ENCODE measurements around the gene DUS2. TPM values are rescaled to one million over a fixed set of nuclear protein-coding genes. Genes with fewer than 3 reads are reported as not detected.

DUS2 gene
- total RNA-seq, 4 donors from 2014 or later = 4.5 to 9.6 (median 7.1) TPM

DNA sequence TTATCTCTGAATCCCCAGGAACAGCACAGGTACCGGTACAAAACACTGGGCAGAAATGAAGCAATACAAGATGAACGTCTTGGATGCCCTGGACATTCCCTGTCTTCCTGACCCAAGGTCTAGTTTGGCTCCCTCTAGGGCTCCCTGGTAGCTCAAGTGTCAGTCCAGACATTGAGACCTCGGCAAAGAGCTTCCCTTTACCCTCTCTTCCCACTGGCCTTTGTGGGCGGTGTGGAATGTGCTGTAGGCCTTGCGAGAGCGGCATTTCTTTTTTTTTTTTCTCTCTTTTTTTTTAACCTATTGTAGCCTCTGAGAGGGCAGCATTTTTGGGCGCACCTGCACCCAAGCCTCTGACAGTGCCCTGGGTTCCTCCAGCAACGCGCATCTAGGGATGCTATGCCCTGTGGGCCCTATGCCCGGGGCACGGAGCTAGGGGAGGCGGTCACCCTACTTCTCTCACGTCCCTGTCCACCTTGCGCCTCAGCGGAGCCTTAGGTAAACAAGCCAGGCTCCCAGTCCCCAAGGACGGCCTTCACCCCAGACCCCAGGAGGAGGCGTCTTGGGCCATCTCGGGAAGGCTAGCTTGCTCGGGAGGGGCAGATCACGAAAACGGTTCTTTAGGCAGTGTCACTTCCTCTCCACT lies 60.9 kb downstream of the DUS2 start:
- Histone ChIP-seq H3K4me1 (peaks cover 57 to 62% of the 10 kb centered on the region in 2 donors), H3K9me3 (no peaks in the 10 kb centered on the region), H3K4me3 (peak overlapping the region; percentile 57 to 83 (median 70)), H3K27me3 (no peaks in the 10 kb centered on the region), H3K36me3 (no peaks in the 10 kb centered on the region), H3K27ac (peak overlapping the region; percentile 92 to 99 (median 95))
- ATAC-seq (peak in 1 of 2 donors; percentile 0), DNase-seq (peak in 1 of 2 donors; percentile 46)
- intact Hi-C loops (cut with DNase I; ENCODE audit: low total_unique reads) = no loop called here
- in situ Hi-C loops (cut with MboI; ENCODE audit: low sequenced_read_pairs in 4 of 4) = loop anchor here in 2 of 4 donors (25.0 kb wide), 1 partner anchor 253 kb away; no protein-coding TSS in a partner anchor
- no peak for TF ChIP-seq POLR2A (IDR thresholded peaks at IDR 0.05)
- TF ChIP-seq, protein P1, sequence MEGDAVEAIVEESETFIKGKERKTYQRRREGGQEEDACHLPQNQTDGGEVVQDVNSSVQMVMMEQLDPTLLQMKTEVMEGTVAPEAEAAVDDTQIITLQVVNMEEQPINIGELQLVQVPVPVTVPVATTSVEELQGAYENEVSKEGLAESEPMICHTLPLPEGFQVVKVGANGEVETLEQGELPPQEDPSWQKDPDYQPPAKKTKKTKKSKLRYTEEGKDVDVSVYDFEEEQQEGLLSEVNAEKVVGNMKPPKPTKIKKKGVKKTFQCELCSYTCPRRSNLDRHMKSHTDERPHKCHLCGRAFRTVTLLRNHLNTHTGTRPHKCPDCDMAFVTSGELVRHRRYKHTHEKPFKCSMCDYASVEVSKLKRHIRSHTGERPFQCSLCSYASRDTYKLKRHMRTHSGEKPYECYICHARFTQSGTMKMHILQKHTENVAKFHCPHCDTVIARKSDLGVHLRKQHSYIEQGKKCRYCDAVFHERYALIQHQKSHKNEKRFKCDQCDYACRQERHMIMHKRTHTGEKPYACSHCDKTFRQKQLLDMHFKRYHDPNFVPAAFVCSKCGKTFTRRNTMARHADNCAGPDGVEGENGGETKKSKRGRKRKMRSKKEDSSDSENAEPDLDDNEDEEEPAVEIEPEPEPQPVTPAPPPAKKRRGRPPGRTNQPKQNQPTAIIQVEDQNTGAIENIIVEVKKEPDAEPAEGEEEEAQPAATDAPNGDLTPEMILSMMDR (IDR thresholded peaks at IDR 0.05 in 4 of 5, conservative IDR thresholded peaks at IDR 0.05 in 1 of 5) = no peak

DNA sequence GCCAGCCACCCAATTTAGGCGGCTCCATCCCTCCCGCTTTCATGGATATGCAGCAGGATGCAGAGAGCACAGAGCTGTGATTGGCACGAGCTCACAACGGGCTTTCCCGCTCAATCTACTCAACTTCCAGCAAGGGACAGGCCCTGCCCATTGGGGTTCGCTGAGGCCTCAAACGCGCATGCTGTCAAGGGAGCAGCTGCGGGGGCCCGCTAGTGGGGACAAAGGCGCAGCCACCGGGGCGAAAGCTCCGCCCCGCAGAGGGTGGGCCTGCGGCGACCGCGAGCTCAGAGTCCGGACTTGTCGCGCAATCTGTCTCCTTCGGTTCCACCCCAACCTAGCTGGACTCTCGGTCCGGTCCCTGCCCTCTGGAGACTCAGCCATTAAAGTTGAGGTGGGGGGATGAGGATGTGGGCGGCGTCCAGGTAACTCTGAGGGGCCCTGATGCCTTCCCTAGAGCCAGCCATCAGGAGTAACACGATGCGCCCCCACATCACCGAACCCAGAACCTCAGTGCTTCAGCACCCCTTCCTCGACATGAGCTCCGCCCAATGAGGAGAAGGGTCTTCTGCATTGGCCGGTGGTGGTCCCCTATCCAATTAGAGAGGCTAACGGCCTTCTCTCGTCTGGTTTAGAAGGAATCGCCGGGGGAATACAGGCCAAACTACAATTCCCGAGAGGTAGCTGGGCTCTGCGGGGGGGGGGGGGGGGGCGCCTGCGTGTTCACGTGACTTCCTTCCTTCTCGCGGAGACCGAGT lies 61.6 kb downstream of the DUS2 start:
- H3K27me3 ChIP-seq = no peaks in the 10 kb centered on the region
- H3K4me1 ChIP-seq = peaks cover 58 to 69% of the 10 kb centered on the region in 2 donors
- in situ Hi-C loops (cut with MboI; ENCODE audit: low sequenced_read_pairs in 4 of 4) = loop anchor here in 2 of 4 donors (25.0 kb wide), 1 partner anchor 253 kb away; no protein-coding TSS in a partner anchor
- peak overlapping the region; percentile 92 to 99 (median 95) for H3K27ac ChIP-seq
- TF ChIP-seq, protein P1 (IDR thresholded peaks at IDR 0.05 in 4 of 5, conservative IDR thresholded peaks at IDR 0.05 in 1 of 5) = peak in 4 of 5 experiments; percentile 10 to 42 (median 30)
- TF ChIP-seq POLR2A (IDR thresholded peaks at IDR 0.05) = peak; percentile 49 to 60
- DNase-seq = peak; percentile 76 to 85
- intact Hi-C loops (cut with DNase I; ENCODE audit: low total_unique reads) = no loop called here
- ATAC-seq = peak; percentile 68 to 69
- no peaks in the 10 kb centered on the region for H3K9me3 ChIP-seq
- H3K4me3 ChIP-seq = peak overlapping the region; percentile 57 to 83 (median 70)
- H3K36me3 ChIP-seq = no peaks in the 10 kb centered on the region

DNA sequence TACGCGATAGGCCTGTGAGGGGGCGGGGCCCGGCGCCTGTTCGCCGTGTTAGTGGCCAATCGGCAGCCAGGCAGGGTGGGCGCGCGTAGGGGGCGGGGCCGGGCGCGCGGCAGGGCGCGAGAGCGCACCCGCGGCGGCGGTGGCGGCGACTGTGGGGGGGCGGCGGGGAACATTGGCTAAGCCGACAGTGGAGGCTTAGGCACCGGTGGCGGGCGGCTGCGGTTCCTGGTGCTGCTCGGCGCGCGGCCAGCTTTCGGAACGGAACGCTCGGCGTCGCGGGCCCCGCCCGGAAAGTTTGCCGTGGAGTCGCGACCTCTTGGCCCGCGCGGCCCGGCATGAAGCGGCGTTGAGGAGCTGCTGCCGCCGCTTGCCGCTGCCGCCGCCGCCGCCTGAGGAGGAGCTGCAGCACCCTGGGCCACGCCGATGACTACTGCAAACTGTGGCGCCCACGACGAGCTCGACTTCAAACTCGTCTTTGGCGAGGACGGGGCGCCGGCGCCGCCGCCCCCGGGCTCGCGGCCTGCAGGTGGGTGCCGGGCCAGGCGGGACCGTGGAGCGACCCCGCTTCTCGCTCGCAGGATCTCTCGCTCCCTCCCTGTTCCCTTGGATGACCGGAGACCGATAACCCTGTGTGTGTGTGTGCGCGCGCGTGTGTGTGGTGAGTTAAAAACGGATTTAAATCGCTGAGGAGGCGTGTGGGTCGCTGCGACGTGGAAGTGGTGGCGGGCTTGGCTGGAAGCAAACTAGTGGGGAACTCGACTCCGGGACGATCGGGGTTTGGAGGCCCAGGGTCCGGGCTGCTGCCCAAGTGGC lies 62.4 kb downstream of the DUS2 start, which contains the start of gene NFATC3:
TSS of gene NFATC3 (plus strand) at position 112 of the 813 bp plus-strand sequence. CDS start at position 424, 312 bp downstream.
- Histone ChIP-seq H3K4me3 (peak within 1 kb of the TSS; percentile 73 to 96 (median 84)), H3K27me3 (no peaks in the 10 kb centered on the region), H3K27ac (peak within 1 kb of the TSS; percentile 92 to 99 (median 97)), H3K36me3 (no peaks in the 10 kb centered on the region), H3K9me3 (no peaks in the 10 kb centered on the region), H3K4me1 (peaks cover 66 to 69% of the 10 kb centered on the region in 2 donors)
- TF ChIP-seq POLR2A (IDR thresholded peaks at IDR 0.05) = peak; percentile 84 to 88
- TF ChIP-seq, protein P1 (IDR thresholded peaks at IDR 0.05 in 4 of 5, conservative IDR thresholded peaks at IDR 0.05 in 1 of 5) = peak in 1 of 5 experiments; percentile 9
- peak; percentile 72 to 76 for ATAC-seq
- intact Hi-C loops (cut with DNase I; ENCODE audit: low total_unique reads) = no loop called here
- peak; percentile 98 to 99 for DNase-seq
- in situ Hi-C loops (cut with MboI; ENCODE audit: low sequenced_read_pairs in 4 of 4) = loop anchor here in 2 of 4 donors (25.0 kb wide), 1 partner anchor 252 kb away; no protein-coding TSS in a partner anchor

DNA sequence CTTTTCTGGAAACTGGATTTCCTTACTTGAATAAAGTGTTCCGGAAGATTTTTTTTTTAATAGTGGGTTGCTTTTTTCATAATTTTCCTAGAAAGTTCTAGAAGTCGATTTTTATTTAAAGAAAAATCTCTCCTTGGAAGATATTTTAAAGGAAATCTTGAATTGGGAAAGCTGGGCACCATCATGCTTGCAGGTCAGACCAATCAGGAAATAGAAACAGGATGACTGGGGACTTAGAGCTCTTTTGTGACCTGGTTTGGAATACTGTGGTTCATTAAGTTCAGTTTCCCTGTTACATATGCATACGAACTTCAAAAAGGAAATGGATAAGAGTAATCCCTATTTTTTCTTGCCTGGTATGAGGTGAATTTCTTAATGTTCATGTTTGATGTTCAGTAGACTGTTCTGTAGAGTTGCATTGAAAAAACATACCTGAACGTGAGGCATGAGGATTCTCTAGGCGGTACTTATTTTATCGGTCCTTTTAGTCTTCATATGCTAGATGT lies 63.3 kb downstream of the DUS2 start:
- in situ Hi-C loops (cut with MboI; ENCODE audit: low sequenced_read_pairs in 4 of 4) = loop anchor here in 2 of 4 donors (25.0 kb wide), 1 partner anchor 251 kb away; no protein-coding TSS in a partner anchor
- no peaks in the 10 kb centered on the region for H3K9me3 ChIP-seq
- no peaks in the 10 kb centered on the region for H3K36me3 ChIP-seq
- no peak for DNase-seq
- H3K4me1 ChIP-seq = peaks cover 69 to 71% of the 10 kb centered on the region in 2 donors
- TF ChIP-seq, protein P1 (IDR thresholded peaks at IDR 0.05 in 4 of 5, conservative IDR thresholded peaks at IDR 0.05 in 1 of 5) = no peak
- peak; percentile 22 to 57 for TF ChIP-seq POLR2A (IDR thresholded peaks at IDR 0.05)
- H3K27ac ChIP-seq = peak overlapping the region; percentile 92 to 99 (median 97)
- ATAC-seq = peak; percentile 32 to 37
- H3K4me3 ChIP-seq = peak overlapping the region; percentile 73 to 96 (median 84)
- intact Hi-C loops (cut with DNase I; ENCODE audit: low total_unique reads) = no loop called here
- no peaks in the 10 kb centered on the region for H3K27me3 ChIP-seq

Measured in gastrocnemius medialis (tissue), 4 donors.